Kidney (tissue), 14 donors: ENCODE data around the gene EDC3. TPM values are rescaled to one million over a fixed set of nuclear protein-coding genes. Genes with fewer than 3 reads are reported as not detected.

ENCODE experiments used
- DNase-seq, 5 donors: peaks; one replicate each; pipeline ENCODE4 v3.0.0-alpha.2; 2013 to 2020
- FAIRE-seq: peaks from 2 replicates; lab custom pipeline; 2012; peaks lifted over from hg19 to GRCh38; lab: Jason Lieb, UNC
- H3K27ac ChIP-seq, 2 donors: one replicate each; pipeline ENCODE4 v1.7.0; 2013; ENCODE audit warnings: low read depth in 2 of 2, low read length in 2 of 2, inconsistent platforms in 1 of 2
- H3K27me3 ChIP-seq: one replicate; pipeline ENCODE4 v1.7.1; 2013; ENCODE audit warnings: low read length, inconsistent platforms; ENCODE audit not compliant: control insufficient read depth, insufficient read depth
- H3K36me3 ChIP-seq, 3 donors: one replicate each; pipeline versions ENCODE4 v1.7.0 to v1.7.1; 2013; ENCODE audit warnings: low read length in 3 of 3, control low read depth in 1 of 3, inconsistent platforms in 1 of 3; ENCODE audit not compliant: insufficient read depth in 3 of 3, control insufficient read depth in 2 of 3
- H3K4me1 ChIP-seq, 3 donors: one replicate each; pipeline versions ENCODE4 v1.7.0 to v1.7.1; 2013; ENCODE audit warnings: low read length in 3 of 3, inconsistent platforms in 1 of 3, low read depth in 1 of 3; ENCODE audit not compliant: control insufficient read depth in 2 of 3, insufficient read depth in 2 of 3
- H3K4me3 ChIP-seq, 3 donors: one replicate each; pipeline versions ENCODE4 v1.7.0 to v1.8.1; 2013; ENCODE audit warnings: low read length in 3 of 3, control low read depth in 1 of 3, inconsistent platforms in 1 of 3
- H3K9ac ChIP-seq, 3 donors: one replicate each; pipeline versions ENCODE4 v1.7.0 to v1.7.1; 2013; ENCODE audit warnings: low read length in 3 of 3, control low read depth in 1 of 3, inconsistent platforms in 1 of 3
- H3K9me3 ChIP-seq, 3 donors: one replicate each; pipeline versions ENCODE4 v1.7.0 to v1.7.1; 2013; ENCODE audit warnings: low read length in 3 of 3, control low read depth in 1 of 3, inconsistent platforms in 1 of 3; ENCODE audit not compliant: control insufficient read depth in 2 of 3, insufficient read depth in 1 of 3
- CTCF ChIP-seq: IDR thresholded peaks from 3 replicates; pipeline ENCODE4 v1.5.1; 2012; ENCODE audit warnings: mild to moderate bottlenecking, moderate library complexity, borderline replicate concordance; ENCODE audit not compliant: insufficient read depth; ENCODE audit errors: extremely low read depth
- intact Hi-C: fragments of 100-400 bp; cut with DNase I; formaldehyde crosslinking; loops from one replicate; pipeline ENCODE4 v1.11.1; 2022
- polyA plus RNA-seq: library from polyadenylated mRNA; stranded (reverse); fragments of 350-450 nt; fragmentation: Illumina TruSeq; extraction: RNeasy Lipid Tissue Mini Kit (QIAGEN cat#74804); gene quantifications from one replicate; pipeline ENCODE4 v1.2.3, GENCODE V29; 2014; ENCODE audit warnings: low read depth, low replicate concordance; ENCODE audit not compliant: insufficient read depth
- total RNA-seq: library from RNA; stranded (reverse); fragmentation: NEBNext Ultra II Directional; extraction: Animal tissue kit (Norgen Biotek cat#: 25700); gene quantifications from one replicate; pipeline ENCODE4 v1.2.1, GENCODE V29; 2021
- donor health status: control.
- donor health status: control.
- donor health status: control.
- donor health status: control.
- donor health status: control.
- donor health status: DM: yes; HTN: yes; CAD: no.
- donor health status: Normal renal cell carcinoma (clear cell type).

EDC3 gene
- total and polyA plus RNA-seq, 2 donors from 2014 or later = 11.5 to 27.7 TPM

- Histone ChIP-seq H3K4me3 (no peak overlapping the region), H3K9ac (no peak overlapping the region), H3K27me3 (no peaks in the 10 kb centered on the region), H3K36me3 (no peaks in the 10 kb centered on the region), H3K27ac (no peak overlapping the region), H3K9me3 (no peaks in the 10 kb centered on the region), H3K4me1 (no peaks in the 10 kb centered on the region)
- FAIRE-seq (no peak), DNase-seq (no peak)
- TF ChIP-seq CTCF = no peak
- intact Hi-C loops = no loop called here
These were observed 14.7 kb upstream of the EDC3 start for GRCh38 chr15:74710319-74711094.

GRCh38 chr15:74709892-74710291 lies 14.1 kb upstream of the EDC3 start:
- Histone ChIP-seq H3K9me3 (no peaks in the 10 kb centered on the region), H3K27me3 (no peaks in the 10 kb centered on the region), H3K4me1 (no peaks in the 10 kb centered on the region), H3K27ac (no peak overlapping the region), H3K4me3 (no peak overlapping the region), H3K9ac (no peak overlapping the region), H3K36me3 (no peaks in the 10 kb centered on the region)
- DNase-seq (no peak), FAIRE-seq (no peak)
- TF ChIP-seq CTCF = no peak
- intact Hi-C loops = no loop called here

- FAIRE-seq (no peak), DNase-seq (no peak)
- Histone ChIP-seq H3K9me3 (no peaks in the 10 kb centered on the region), H3K27ac (no peak overlapping the region), H3K4me1 (no peaks in the 10 kb centered on the region), H3K9ac (no peak overlapping the region), H3K27me3 (no peaks in the 10 kb centered on the region), H3K36me3 (no peaks in the 10 kb centered on the region), H3K4me3 (no peak overlapping the region)
- intact Hi-C loops = no loop called here
- no peak for TF ChIP-seq CTCF
These were observed 13.2 kb upstream of the EDC3 start for GRCh38 chr15:74709011-74709410.
